GM18505 (cell line): ENCODE measurements around the gene POTEM.
"Not testable (repeated sequence)": the region's sequence is repeated elsewhere in the genome, so short reads cannot be mapped to it uniquely, and the experiment has no call there.

ENCODE experiments used
- ATAC-seq: cut with Tn5 transposase; IDR thresholded peaks from one replicate; pipeline ENCODE4 v1.9.1; 2021; ENCODE audit not compliant: unreplicated experiment

POTEM gene

GRCh38 chr14:19036811-19037382, 69.7 kb downstream of the POTEM start:
- ATAC-seq, result not testable (repeated sequence)

- ATAC-seq, result not testable (repeated sequence)
Measured at GRCh38 chr14:19038060-19038664, 70.9 kb downstream of the POTEM start.

- not testable (repeated sequence) for ATAC-seq
Measured at GRCh38 chr14:19038785-19039184, 71.6 kb downstream of the POTEM start.

- ATAC-seq, result not testable (repeated sequence)
Measured at GRCh38 chr14:19043384-19043783, 76.2 kb downstream of the POTEM start.
